ENCODE results near the gene KLHDC8B. TPM values are rescaled to one million over a fixed set of nuclear protein-coding genes. Genes with fewer than 3 reads are reported as not detected.

KLHDC8B gene
- total and polyA plus RNA-seq, 2 of the 4 experiments (the other 2 are of a cell fraction): 16.3 to 16.5 TPM

DNA sequence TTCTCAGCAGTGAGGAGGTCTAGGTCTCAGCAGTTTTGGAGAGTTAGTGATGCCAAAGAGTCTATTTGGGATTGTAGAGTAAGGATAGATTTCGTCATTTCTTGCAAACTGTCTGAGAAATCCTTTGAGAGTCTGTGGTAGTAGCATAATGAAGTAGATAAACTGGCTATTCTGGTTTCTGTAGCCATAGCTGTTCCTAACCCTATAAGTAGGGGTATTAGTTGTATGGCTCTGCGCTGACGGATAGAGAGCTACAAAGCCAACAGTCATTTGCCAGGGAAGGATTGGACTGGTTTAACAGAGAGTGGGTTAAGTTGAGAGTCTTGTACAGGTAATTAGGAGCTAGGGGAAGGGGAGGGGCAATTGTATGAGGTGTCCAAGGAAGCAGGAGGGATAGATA is 50.6 kb downstream of the KLHDC8B start:
- H2BK15ac ChIP-seq (ENCODE audit: low read depth, low read length): no peak overlapping the region
- no peak overlapping the region for H3K9ac ChIP-seq (ENCODE audit: low read depth, low read length)
- DNase-seq (no peak), ATAC-seq (ENCODE audit: low read depth) (no peak)
- H4K5ac ChIP-seq (ENCODE audit: low read depth, low read length): no peak overlapping the region
- no peaks in the 10 kb centered on the region for H3K27me3 ChIP-seq (ENCODE audit: control insufficient read depth, insufficient read depth, low read length)
- no peak overlapping the region for H4K91ac ChIP-seq (ENCODE audit: insufficient read depth, low read depth, low read length)
- H3K27ac ChIP-seq (ENCODE audit: insufficient read depth, low read length): no peak overlapping the region
- H3K4ac ChIP-seq (ENCODE audit: low read depth, low read length): no peak overlapping the region
- H3K9me1 ChIP-seq (ENCODE audit: insufficient read depth, low read length): no peaks in the 10 kb centered on the region
- no peak overlapping the region for H2AFZ ChIP-seq (replicated peaks; ENCODE audit: low read length, poor library complexity)
- no peak overlapping the region for H4K8ac ChIP-seq (ENCODE audit: low read depth in 2 of 2, low read length in 2 of 2)
- H3K4me2 ChIP-seq (ENCODE audit: low read depth, low read length): no peak overlapping the region
- dilution Hi-C loops (cut with HindIII; ENCODE audit: low sequenced_read_pairs, unreplicated experiment) (no loop called here), intact Hi-C loops (cut with micrococcal nuclease) (no loop called here), in situ Hi-C loops (cut with MboI; ENCODE audit: low sequenced_read_pairs) (no loop called here)
- H3K36me3 ChIP-seq (ENCODE audit: control insufficient read depth, insufficient read depth, low read length): no peaks in the 10 kb centered on the region
- H3K4me1 ChIP-seq (ENCODE audit: control insufficient read depth, insufficient read depth, low read length): 0 out of 2 replicates have a peak, but pooled peaks cover 4% of the 10 kb centered on the region
- CTCF ChIA-PET: no interaction called here
- POLR2A ChIA-PET (ENCODE audit: unreplicated experiment): no interaction called here
- H3K4me3 ChIP-seq (ENCODE audit: insufficient read depth, low read depth, low read length): no peak overlapping the region
- H3K56ac ChIP-seq (ENCODE audit: extremely low read depth, insufficient read depth, low read length): no peak overlapping the region
- no peak overlapping the region for H3K18ac ChIP-seq (ENCODE audit: low read depth, low read length)
- H2AK9ac ChIP-seq (replicated peaks; ENCODE audit: low read depth, low read length, poor library complexity): no peak overlapping the region
- H3K9me3 ChIP-seq (ENCODE audit: control insufficient read depth, insufficient read depth, low read length): peaks cover 7% of the 10 kb centered on the region
- no peaks in the 10 kb centered on the region for H4K20me1 ChIP-seq (ENCODE audit: insufficient read depth, low read length)
- no peak overlapping the region for H2BK120ac ChIP-seq (ENCODE audit: low read depth, low read length)
- no peak overlapping the region for H2BK5ac ChIP-seq (ENCODE audit: low read depth, low read length, poor library complexity, severe bottlenecking)
- H3K23ac ChIP-seq (ENCODE audit: low read depth, low read length): no peak overlapping the region
- 100% methylated on average over 2 of the region's 3 CpGs; no CpG with 5 or more reads in 1 of the 2 experiments for WGBS, 2 experiments (ENCODE audit: extremely low coverage in 2 of 2, insufficient read length in 1 of 2)
- no peaks in the 10 kb centered on the region for H3K79me1 ChIP-seq (ENCODE audit: low read depth in 1 of 2, low read length in 2 of 2)
- no peak overlapping the region for H3K14ac ChIP-seq (replicated peaks; ENCODE audit: low read depth, low read length)
- BruUV-seq (replicated peaks): no TSS peak
- H2BK20ac ChIP-seq (ENCODE audit: low read depth, low read length): no peak overlapping the region
- TF ChIP-seq, protein P1, sequence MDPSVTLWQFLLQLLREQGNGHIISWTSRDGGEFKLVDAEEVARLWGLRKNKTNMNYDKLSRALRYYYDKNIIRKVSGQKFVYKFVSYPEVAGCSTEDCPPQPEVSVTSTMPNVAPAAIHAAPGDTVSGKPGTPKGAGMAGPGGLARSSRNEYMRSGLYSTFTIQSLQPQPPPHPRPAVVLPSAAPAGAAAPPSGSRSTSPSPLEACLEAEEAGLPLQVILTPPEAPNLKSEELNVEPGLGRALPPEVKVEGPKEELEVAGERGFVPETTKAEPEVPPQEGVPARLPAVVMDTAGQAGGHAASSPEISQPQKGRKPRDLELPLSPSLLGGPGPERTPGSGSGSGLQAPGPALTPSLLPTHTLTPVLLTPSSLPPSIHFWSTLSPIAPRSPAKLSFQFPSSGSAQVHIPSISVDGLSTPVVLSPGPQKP (IDR thresholded peaks at IDR 0.05; ENCODE audit: borderline replicate concordance, low read depth, low read length): no peak
- TF ChIP-seq FOS (IDR thresholded peaks at IDR 0.05; ENCODE audit: low read depth, low read length) (no peak), RCOR1 (IDR thresholded peaks at IDR 0.05; ENCODE audit: insufficient replicate concordance, low read length) (no peak), RFX5 (IDR thresholded peaks at IDR 0.05; ENCODE audit: low read depth, low read length) (no peak), CHD1 (IDR thresholded peaks at IDR 0.05; ENCODE audit: low read depth, low read length) (no peak), SMC3 (IDR thresholded peaks at IDR 0.05; ENCODE audit: low read depth, low read length) (no peak), NFE2L2 (IDR thresholded peaks at IDR 0.05; ENCODE audit: low read depth, low read length) (no peak)
- H2AK5ac ChIP-seq (ENCODE audit: low read depth, low read length): no peak overlapping the region

Other genes starting within 250 kb of the KLHDC8B start
- gene P4HTM, start 181.4 kb upstream of the KLHDC8B start, total RNA-seq (2012; rRNA removed): 10.4 and 11.1 TPM in 2 replicates
- gene P4HTM, start 181.4 kb upstream of the KLHDC8B start, polyA plus RNA-seq (2012; rRNA removed): 26.1 and 29.7 TPM in 2 replicates
- gene WDR6, start 164.2 kb upstream of the KLHDC8B start, total RNA-seq (2012; rRNA removed): 55.8 and 60.9 TPM in 2 replicates
- 160 and 172 TPM in 2 replicates for gene WDR6, start 164.2 kb upstream of the KLHDC8B start, polyA plus RNA-seq (2012; rRNA removed)
- 27.8 and 28.3 TPM in 2 replicates for gene DALRD3, start 153.0 kb upstream of the KLHDC8B start, total RNA-seq (2012; rRNA removed)
- gene DALRD3, start 153.0 kb upstream of the KLHDC8B start, polyA plus RNA-seq (2012; rRNA removed): 42.2 and 43.5 TPM in 2 replicates
- 26.5 and 43.3 TPM in 2 replicates for gene NDUFAF3, start 149.5 kb upstream of the KLHDC8B start, total RNA-seq (2012; rRNA removed)
- 112 and 137 TPM in 2 replicates for gene NDUFAF3, start 149.5 kb upstream of the KLHDC8B start, polyA plus RNA-seq (2012; rRNA removed)
- 268 and 296 TPM in 2 replicates for gene IMPDH2, start 142.2 kb upstream of the KLHDC8B start, total RNA-seq (2012; rRNA removed)
- 190 and 194 TPM in 2 replicates for gene IMPDH2, start 142.2 kb upstream of the KLHDC8B start, polyA plus RNA-seq (2012; rRNA removed)
- 62.7 and 72.2 TPM in 2 replicates for gene QRICH1, start 77.5 kb upstream of the KLHDC8B start, total RNA-seq (2012; rRNA removed)
- 77.3 and 79.9 TPM in 2 replicates for gene QRICH1, start 77.5 kb upstream of the KLHDC8B start, polyA plus RNA-seq (2012; rRNA removed)
- gene QARS1, start 66.8 kb upstream of the KLHDC8B start, total RNA-seq (2012; rRNA removed): 396 and 404 TPM in 2 replicates
- gene QARS1, start 66.8 kb upstream of the KLHDC8B start, polyA plus RNA-seq (2012; rRNA removed): 296 and 354 TPM in 2 replicates
- 22.5 and 24.7 TPM in 2 replicates for gene USP19, start 50.8 kb upstream of the KLHDC8B start, total RNA-seq (2012; rRNA removed)
- 39.7 and 44.0 TPM in 2 replicates for gene USP19, start 50.8 kb upstream of the KLHDC8B start, polyA plus RNA-seq (2012; rRNA removed)
- 179 and 213 TPM in 2 replicates for gene LAMB2, start 38.5 kb upstream of the KLHDC8B start, total RNA-seq (2012; rRNA removed)
- gene LAMB2, start 38.5 kb upstream of the KLHDC8B start, polyA plus RNA-seq (2012; rRNA removed): 526 and 570 TPM in 2 replicates
- gene CCDC71, start 5.3 kb upstream of the KLHDC8B start, total RNA-seq (2012; rRNA removed): 28.3 and 29.4 TPM in 2 replicates
- gene CCDC71, start 5.3 kb upstream of the KLHDC8B start, polyA plus RNA-seq (2012; rRNA removed): 35.9 and 38.6 TPM in 2 replicates
- 0.83 and 0.90 TPM in 2 replicates for gene C3orf62, start 105.6 kb downstream of the KLHDC8B start, total RNA-seq (2012; rRNA removed)
- gene C3orf62, start 105.6 kb downstream of the KLHDC8B start, polyA plus RNA-seq (2012; rRNA removed): 3.1 and 3.9 TPM in 2 replicates
- 28.6 and 29.9 TPM in 2 replicates for gene USP4, start 168.5 kb downstream of the KLHDC8B start, total RNA-seq (2012; rRNA removed)
- 36.1 and 42.3 TPM in 2 replicates for gene USP4, start 168.5 kb downstream of the KLHDC8B start, polyA plus RNA-seq (2012; rRNA removed)
- 126 and 128 TPM in 2 replicates for gene GPX1, start 186.8 kb downstream of the KLHDC8B start, total RNA-seq (2012; rRNA removed)
- gene GPX1, start 186.8 kb downstream of the KLHDC8B start, polyA plus RNA-seq (2012; rRNA removed): 680 and 1,004 TPM in 2 replicates
- gene RHOA, start 240.4 kb downstream of the KLHDC8B start, total RNA-seq (2012; rRNA removed): 879 and 897 TPM in 2 replicates
- 369 and 383 TPM in 2 replicates for gene RHOA, start 240.4 kb downstream of the KLHDC8B start, polyA plus RNA-seq (2012; rRNA removed)
- 12.8 and 15.1 TPM in 2 replicates for gene TCTA, start 240.8 kb downstream of the KLHDC8B start, total RNA-seq (2012; rRNA removed)
- gene TCTA, start 240.8 kb downstream of the KLHDC8B start, polyA plus RNA-seq (2012; rRNA removed): 43.2 and 46.6 TPM in 2 replicates